Measurements from ENCODE around the gene EVC2. TPM values are rescaled to one million over a fixed set of nuclear protein-coding genes. Genes with fewer than 3 reads are reported as not detected.
"Not testable (repeated sequence)": the region's sequence is repeated elsewhere in the genome, so short reads cannot be mapped to it uniquely, and the experiment has no call there.

Gene EVC2
- total RNA-seq, 2 experiments from 2014 or later, result 0.04 TPM; not detected in 1

DNA sequence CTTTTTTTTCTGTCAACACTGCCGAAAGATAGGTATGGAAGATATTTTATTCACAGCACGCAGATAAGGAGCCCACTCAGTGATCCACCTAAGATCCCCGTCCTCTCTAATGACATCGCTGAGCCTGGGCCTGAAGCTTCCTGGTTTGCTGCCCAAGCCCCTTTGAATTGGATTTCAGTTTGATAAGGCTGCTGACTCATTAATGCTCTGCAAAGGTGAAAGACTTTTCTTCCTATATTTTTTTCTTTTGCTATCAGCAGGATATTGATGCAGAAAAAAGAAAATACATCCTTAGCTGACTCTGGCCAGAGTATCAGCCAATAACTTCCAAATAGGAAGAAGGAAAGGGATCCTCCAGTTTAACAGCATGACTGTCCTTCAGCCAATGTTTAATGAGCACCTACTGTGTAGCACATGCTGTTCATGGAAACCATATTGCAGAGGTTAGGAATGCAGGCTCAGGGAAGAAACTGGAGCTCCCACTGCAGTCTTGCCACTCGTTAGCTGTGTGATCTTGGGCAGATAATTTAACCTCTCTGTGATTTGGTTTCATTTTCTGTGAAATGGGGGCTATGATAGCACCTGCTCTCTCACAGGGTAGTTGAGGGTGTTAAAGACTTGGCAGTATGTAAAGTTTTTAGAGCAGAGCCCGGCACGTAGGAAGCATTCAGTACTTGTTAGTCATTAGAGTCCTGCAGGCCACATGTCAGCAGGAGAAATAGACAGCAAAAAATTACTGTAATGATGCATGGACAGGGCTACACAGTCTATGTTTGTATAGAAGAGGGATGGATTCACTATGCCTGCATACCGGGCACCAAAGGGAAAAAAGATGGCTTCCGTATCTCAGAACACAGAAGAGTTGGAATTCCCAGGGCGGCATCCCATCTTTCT lies 41.9 kb upstream of the EVC2 start:
- no peak overlapping the region for H3K27ac Mint-ChIP-seq
- no peaks in the 10 kb centered on the region for H3K9me3 Mint-ChIP-seq
- no peaks in the 10 kb centered on the region for H3K4me1 Mint-ChIP-seq
- no peak for DNase-seq
- no peaks in the 10 kb centered on the region for H3K36me3 Mint-ChIP-seq
- H3K4me3 Mint-ChIP-seq, result no peak overlapping the region
- peaks cover 6% of the 10 kb centered on the region for H3K27me3 Mint-ChIP-seq

DNA sequence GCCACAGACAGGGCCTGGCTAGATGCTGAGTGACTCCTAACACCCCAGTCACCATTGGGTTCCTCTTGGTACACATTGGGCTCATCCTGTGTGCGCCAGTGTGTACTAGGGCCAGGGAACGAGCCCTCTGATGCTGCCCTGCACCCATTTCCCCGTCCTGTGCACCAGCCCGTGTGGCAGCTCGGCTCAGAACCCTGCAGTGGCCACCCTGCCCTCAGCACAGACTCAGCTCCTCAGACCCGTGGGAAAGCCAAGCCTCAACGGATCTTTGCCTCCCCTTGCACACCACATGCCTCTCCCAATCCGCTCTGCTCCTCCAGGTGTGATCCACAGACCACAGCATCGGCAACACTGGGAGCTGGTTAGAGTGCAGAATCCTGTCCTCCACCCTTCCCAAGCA lies 41.2 kb upstream of the EVC2 start:
- Mint-ChIP-seq H3K4me1 (no peaks in the 10 kb centered on the region), H3K9me3 (no peaks in the 10 kb centered on the region), H3K27ac (no peak overlapping the region), H3K36me3 (no peaks in the 10 kb centered on the region), H3K4me3 (no peak overlapping the region), H3K27me3 (peaks cover 6% of the 10 kb centered on the region)
- DNase-seq, result no peak

DNA sequence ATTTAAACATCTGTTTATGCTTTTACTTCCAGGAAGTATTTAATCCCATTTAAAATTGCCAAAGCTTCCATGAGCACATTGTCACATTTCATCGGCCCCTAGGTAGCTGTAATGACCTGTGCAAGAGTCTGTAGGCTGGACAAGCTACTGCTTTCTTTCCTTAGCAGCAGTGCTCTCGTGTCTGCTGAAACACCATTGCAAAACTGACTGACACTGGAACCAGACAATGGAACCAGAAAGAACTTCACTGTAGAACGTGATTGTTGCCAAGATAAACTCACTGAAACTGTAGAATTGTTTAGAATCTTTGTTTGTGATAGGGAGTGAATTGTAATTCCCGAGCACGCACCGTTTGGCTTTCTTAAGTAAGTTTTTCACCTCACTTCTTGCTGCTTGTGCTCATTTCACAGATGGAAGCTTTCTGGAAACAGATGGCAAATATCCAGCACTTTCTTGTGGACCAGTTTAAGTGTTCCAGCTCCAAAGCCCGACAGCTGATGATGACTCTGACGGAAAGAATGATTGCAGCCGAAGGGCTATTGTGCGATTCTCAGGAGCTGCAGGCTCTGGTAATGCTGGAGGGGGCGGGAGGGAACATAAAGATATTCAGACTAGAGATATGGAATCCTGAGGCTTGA lies 39.5 kb upstream of the EVC2 start:
- no peak for DNase-seq
- Mint-ChIP-seq H3K36me3 (no peaks in the 10 kb centered on the region), H3K27ac (no peak overlapping the region), H3K4me3 (no peak overlapping the region), H3K27me3 (peaks cover 6% of the 10 kb centered on the region), H3K4me1 (no peaks in the 10 kb centered on the region), H3K9me3 (no peaks in the 10 kb centered on the region)

DNA sequence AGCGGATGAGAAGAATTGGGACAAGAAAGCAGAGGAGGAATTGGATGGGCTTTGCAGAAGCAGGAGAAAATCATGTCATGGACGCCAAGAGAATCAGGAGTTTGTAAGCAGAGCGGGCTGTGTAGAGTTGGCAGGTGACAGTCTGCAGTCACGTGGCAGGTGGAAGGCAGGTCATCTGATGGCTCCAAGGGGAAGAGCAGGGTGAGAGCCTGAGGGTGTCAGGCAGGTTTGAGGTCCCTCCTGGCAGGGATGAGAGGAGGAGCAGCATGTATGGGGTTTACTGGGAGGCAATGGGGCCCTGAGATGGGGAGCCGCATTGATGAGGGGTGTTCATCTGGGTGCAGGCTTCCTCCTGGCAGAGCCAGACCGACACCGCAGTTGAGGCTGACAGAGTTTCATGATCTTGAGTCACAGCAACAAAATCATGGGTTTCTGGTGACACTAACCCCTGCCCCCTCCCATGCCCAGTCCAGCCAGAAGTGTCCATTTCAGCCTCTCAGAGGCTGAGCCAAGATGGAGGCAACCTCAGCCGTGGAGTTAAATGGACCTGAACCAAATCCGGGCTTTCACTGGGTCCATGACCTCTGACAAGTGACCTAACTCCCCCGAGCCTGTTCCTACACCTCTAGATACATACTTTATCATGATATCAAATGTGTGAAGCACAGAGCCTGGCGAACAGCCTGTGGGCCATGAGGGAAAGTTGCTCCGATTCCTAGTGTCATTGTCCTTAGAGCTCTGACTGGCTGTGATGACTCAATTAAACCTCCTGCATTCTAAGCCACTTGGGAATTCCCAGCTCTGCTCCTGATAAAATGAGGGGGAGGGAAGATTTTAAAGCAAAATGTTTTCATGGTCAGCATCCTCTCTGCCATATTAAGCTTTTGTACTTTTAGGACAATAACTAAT lies 38.7 kb upstream of the EVC2 start:
- no peak overlapping the region for H3K4me3 Mint-ChIP-seq
- peaks cover 6% of the 10 kb centered on the region for H3K27me3 Mint-ChIP-seq
- H3K4me1 Mint-ChIP-seq, result no peaks in the 10 kb centered on the region
- no peaks in the 10 kb centered on the region for H3K36me3 Mint-ChIP-seq
- DNase-seq, result no peak
- H3K9me3 Mint-ChIP-seq, result no peaks in the 10 kb centered on the region
- H3K27ac Mint-ChIP-seq, result no peak overlapping the region

DNA sequence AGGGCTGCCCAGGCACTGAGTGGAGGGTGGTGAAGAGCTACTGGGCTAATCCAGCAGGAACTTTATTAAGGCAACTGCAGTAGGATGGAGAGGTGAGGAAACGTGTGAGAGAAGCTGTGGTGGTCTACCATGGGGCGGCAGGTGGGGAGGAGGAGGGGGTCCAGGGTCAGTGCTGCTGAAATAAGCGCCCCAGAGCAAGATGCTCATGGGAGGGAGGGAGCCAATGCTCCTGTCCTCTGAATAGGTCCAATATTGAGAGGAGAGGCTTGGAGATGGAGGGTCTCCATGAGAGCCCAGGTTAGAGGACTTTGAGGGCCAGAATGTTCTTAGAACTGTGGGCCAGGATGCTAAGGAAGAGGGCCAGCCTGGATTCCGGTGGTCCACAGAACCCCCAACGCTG lies 37.9 kb upstream of the EVC2 start:
- Mint-ChIP-seq H3K27ac (no peak overlapping the region), H3K4me1 (no peaks in the 10 kb centered on the region), H3K36me3 (no peaks in the 10 kb centered on the region), H3K27me3 (peaks cover 6% of the 10 kb centered on the region), H3K4me3 (no peak overlapping the region), H3K9me3 (no peaks in the 10 kb centered on the region)
- DNase-seq, result no peak

DNA sequence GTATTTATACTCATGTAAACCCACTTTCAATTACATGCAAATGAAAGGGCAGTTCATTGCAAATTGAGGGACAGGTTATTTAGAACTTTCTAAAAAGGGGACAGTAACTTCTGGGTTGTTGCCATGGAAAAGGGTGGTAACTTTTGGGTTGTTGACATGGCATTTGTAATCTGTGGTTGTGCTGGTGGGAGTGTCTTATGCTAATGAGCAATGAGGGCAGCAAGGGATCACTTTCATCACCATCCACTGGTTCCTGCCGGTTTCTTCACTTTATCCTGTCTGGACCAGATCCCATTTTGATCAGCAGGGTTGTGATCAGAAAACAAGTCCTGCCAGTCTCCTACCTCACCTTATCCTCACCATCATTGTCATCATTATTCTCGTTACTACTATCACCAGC lies 34.6 kb upstream of the EVC2 start:
- H3K4me1 Mint-ChIP-seq, result no peaks in the 10 kb centered on the region
- no peak overlapping the region for H3K27ac Mint-ChIP-seq
- no peak overlapping the region for H3K4me3 Mint-ChIP-seq
- no peak for DNase-seq
- H3K27me3 Mint-ChIP-seq, result peaks cover 6% of the 10 kb centered on the region
- no peaks in the 10 kb centered on the region for H3K36me3 Mint-ChIP-seq
- no peaks in the 10 kb centered on the region for H3K9me3 Mint-ChIP-seq

DNA sequence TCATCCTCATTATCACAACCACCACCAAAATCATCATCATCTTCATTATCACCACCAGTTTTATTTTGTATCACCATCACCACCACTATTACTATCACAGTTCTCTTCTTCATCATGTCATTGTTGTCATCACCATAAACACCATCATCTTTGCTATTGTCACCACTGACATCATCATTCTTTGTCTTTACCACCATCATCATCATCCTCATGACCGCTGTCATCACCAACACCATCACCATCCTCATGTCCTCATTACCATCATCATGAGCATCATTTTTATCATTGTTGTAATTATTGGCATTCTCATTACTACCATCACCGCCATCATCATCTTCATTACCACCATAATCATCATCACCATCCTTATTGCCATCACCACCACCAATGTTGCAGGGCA lies 34.0 kb upstream of the EVC2 start:
- H3K27me3 Mint-ChIP-seq, result peaks cover 6% of the 10 kb centered on the region
- no peak overlapping the region for H3K4me3 Mint-ChIP-seq
- H3K27ac Mint-ChIP-seq, result no peak overlapping the region
- H3K4me1 Mint-ChIP-seq, result no peaks in the 10 kb centered on the region
- no peaks in the 10 kb centered on the region for H3K36me3 Mint-ChIP-seq
- no peaks in the 10 kb centered on the region for H3K9me3 Mint-ChIP-seq
- DNase-seq, result no peak

DNA sequence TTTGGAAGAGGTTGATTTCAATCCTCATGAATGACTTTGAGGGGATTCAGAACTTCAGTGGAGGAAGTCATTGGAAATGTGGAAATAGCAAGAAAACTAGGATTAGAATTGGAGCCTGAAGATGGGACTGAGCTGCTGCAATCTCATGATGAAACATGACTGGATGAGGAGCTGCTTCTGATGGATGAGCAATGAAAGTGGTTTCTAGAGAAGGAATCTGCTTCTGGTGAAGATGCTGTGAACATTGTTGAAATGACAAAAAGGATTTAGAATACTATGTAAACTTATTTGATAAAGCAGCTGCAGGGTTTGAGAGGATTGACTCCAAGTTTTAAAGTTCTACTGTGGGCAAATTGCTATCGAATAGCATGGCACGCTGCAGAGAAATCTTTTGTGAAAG lies 29.7 kb upstream of the EVC2 start:
- no peak overlapping the region for H3K4me3 Mint-ChIP-seq
- DNase-seq, result no peak
- no peaks in the 10 kb centered on the region for H3K36me3 Mint-ChIP-seq
- no peaks in the 10 kb centered on the region for H3K27me3 Mint-ChIP-seq
- H3K27ac Mint-ChIP-seq, result no peak overlapping the region
- no peaks in the 10 kb centered on the region for H3K4me1 Mint-ChIP-seq
- no peaks in the 10 kb centered on the region for H3K9me3 Mint-ChIP-seq

DNA sequence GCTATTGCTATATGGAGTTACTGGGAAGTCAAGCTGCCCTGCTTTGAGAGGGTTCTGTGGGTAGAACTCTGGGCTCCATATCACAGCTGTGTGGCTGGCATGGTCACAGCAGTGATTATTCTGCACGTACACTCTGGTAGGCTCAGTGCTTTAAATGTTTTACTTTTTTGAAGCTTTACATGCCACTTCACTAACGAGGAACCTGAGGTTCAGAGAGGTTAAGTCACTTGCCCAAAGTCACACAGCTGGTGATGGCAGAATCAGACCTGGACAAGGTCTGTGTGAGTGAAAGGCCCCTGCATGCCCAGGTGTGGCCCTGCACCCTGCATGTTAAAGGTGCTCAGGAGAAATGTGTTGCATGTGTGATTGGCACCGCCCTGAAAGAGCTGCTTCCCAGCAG lies 27.1 kb upstream of the EVC2 start:
- H3K27ac Mint-ChIP-seq, result no peak overlapping the region
- no peaks in the 10 kb centered on the region for H3K27me3 Mint-ChIP-seq
- H3K4me1 Mint-ChIP-seq, result no peaks in the 10 kb centered on the region
- no peaks in the 10 kb centered on the region for H3K36me3 Mint-ChIP-seq
- no peak for DNase-seq
- H3K4me3 Mint-ChIP-seq, result no peak overlapping the region
- H3K9me3 Mint-ChIP-seq, result no peaks in the 10 kb centered on the region

DNA sequence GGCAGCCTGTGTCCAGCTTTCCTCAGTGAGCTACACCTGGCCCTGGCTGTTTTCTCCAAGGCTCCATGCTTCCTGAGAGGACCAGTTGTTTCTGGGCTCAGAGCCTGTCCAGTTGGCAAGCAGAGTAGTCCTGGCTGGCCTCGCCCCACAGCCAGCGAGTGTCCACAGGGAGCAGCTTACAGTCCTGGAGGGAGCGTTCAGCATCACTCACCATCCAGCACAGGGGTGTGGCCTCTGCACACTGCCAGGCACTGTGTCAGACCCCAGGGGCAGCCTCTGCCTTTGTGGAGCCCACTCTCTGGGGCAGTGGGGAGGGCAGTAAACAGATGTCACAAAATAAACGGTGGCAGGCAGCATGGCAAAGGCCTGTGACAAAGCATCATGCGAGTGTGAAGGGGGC lies 26.5 kb upstream of the EVC2 start:
- no peak overlapping the region for H3K4me3 Mint-ChIP-seq
- H3K9me3 Mint-ChIP-seq, result no peaks in the 10 kb centered on the region
- no peaks in the 10 kb centered on the region for H3K27me3 Mint-ChIP-seq
- no peak for DNase-seq
- no peaks in the 10 kb centered on the region for H3K36me3 Mint-ChIP-seq
- H3K4me1 Mint-ChIP-seq, result no peaks in the 10 kb centered on the region
- H3K27ac Mint-ChIP-seq, result no peak overlapping the region

DNA sequence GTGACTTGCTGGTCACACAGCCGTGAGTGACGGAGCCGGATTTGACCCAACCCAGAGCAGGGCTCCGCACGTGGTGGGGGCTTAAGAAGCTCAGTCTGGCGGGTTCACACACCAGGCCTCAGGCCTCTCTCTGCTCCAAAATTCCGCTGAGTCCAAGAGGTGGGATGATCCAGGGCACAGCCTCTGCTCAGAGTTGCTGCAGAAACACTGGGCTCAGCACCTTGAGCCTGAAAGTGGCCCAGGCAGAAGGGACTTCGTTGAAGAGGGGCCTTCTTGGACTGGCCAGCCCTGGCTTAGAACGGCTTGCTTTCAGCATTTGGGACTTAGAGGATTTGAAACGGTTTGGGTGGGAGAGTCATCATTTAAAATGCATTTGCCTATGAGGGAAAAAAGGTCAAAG lies 23.8 kb upstream of the EVC2 start:
- no peaks in the 10 kb centered on the region for H3K27me3 Mint-ChIP-seq
- H3K4me1 Mint-ChIP-seq, result no peaks in the 10 kb centered on the region
- no peaks in the 10 kb centered on the region for H3K9me3 Mint-ChIP-seq
- no peak overlapping the region for H3K4me3 Mint-ChIP-seq
- no peaks in the 10 kb centered on the region for H3K36me3 Mint-ChIP-seq
- no peak overlapping the region for H3K27ac Mint-ChIP-seq
- DNase-seq, result no peak

DNA sequence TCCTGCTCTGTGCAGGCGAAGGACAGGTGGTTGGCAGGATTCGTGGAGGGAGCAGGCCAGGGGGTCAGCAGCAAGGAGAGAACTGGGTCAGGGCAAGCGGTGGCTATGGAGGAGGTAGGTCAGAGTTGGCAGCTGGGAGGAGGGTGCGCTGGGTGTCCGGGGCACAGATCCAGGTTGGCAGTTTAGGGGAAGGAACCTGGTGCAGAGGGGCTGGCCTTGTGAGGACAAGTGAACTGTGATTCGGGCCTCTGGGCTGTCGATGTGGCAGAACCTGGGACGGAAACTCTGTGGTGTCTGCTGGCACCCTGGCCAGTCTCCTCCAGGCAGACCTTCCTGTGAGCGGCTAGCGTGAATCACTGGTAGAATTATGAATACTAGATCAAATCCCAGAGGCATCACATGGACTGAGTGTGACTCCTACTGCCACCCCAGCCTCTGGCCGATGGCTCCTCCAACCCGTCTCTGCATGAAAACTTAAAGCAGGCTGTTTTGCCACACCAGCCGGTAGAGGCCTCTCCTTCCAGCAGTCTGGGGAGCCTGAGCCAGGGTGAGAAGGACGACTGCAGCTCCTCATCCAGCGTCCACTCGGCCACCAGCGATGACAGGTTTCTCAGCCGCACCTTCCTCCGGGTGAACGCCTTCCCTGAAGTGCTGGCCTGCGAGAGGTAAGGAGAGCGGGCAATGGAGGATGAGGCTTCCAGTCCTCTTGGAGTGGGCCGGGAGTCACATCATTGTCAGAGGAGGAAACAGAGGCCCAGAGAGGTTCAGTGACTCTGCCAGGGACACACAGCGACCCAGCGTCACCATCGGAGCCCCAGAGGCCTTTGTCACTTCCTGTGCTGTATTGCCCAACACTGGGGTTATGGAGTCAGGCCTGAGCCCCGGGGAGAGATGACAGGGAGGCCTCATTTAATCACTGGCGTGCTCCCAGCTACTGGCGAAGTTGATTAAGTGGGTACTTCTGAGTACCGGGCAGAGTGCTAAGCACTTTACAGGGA lies 22.9 kb upstream of the EVC2 start:
- no peaks in the 10 kb centered on the region for H3K9me3 Mint-ChIP-seq
- H3K4me1 Mint-ChIP-seq, result no peaks in the 10 kb centered on the region
- H3K27ac Mint-ChIP-seq, result no peak overlapping the region
- no peak overlapping the region for H3K4me3 Mint-ChIP-seq
- no peaks in the 10 kb centered on the region for H3K27me3 Mint-ChIP-seq
- no peaks in the 10 kb centered on the region for H3K36me3 Mint-ChIP-seq
- DNase-seq, result no peak

DNA sequence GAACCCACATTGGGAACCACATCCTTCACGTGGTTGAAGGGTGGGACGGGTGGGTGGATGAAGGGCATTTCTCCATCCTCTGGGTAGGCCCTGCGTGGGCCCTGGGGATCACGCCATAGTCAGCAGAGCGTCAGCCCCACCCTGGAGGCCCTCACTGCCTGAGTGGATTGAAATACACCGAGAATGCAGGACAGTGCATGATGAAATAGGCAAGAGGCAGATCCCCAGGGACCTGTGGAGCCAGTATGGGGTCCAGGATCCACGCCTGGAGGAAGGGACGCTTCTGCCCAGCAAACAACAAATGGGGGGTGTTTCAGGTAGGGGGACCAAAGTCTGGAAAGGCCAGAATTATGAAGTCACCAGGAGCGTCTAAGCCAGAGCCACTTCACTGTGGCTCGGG lies 22.1 kb upstream of the EVC2 start:
- H3K4me3 Mint-ChIP-seq, result no peak overlapping the region
- DNase-seq, result no peak

DNA sequence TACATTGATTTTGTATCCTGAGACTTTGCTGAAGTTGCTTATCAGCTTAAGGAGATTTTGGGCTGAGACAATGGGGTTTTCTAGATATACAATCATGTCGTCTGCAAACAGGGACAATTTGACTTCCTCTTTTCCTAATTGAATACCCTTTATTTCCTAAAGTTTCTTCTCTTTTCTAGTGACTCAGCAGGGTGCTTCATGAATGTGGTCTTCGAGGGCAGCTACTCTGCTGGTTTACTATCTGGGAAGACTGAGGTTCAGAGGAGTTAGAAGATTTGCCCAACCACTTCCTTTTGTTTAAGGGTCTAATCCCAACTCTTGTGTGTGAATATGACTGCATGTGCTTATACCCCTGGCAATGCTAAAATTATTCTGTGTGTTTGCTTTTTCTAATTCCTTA lies 20.1 kb upstream of the EVC2 start:
- H3K27ac Mint-ChIP-seq, H3K4me1 Mint-ChIP-seq: not testable (repeated sequence)

More for the DNA sequence above, 22.1 kb upstream of the EVC2 start:
- Mint-ChIP-seq H3K4me1 (no peaks in the 10 kb centered on the region), H3K27ac (no peak overlapping the region), H3K36me3 (no peaks in the 10 kb centered on the region), H3K9me3 (peaks cover 1% of the 10 kb centered on the region), H3K27me3 (no peaks in the 10 kb centered on the region)

More for the DNA sequence above, 20.1 kb upstream of the EVC2 start:
- not testable (repeated sequence) for H3K27me3 Mint-ChIP-seq, H3K36me3 Mint-ChIP-seq, DNase-seq, H3K4me3 Mint-ChIP-seq, H3K9me3 Mint-ChIP-seq

Data from activated naive CD8-positive, alpha-beta T cell treated with anti-CD3 and anti-CD28 coated beads for 36 hours (primary cell).